Ishikawa (cell line): Measurements from ENCODE around the gene ZNF821.

Source experiments
- CREB1 ChIP-seq: IDR thresholded peaks from 2 replicates; pipeline ENCODE4 v1.6.1; 2012; ENCODE audit warnings: low read depth
- EP300 ChIP-seq: IDR thresholded peaks from 2 replicates; pipeline ENCODE4 v1.6.1; 2012; ENCODE audit warnings: borderline replicate concordance
- NFIC ChIP-seq: IDR thresholded peaks from 2 replicates; pipeline ENCODE4 v1.6.1; 2012
- TAF1 ChIP-seq: IDR thresholded peaks from 2 replicates; pipeline ENCODE4 v1.6.1; 2012; ENCODE audit warnings: low read depth, mild to moderate bottlenecking
- TF ChIP-seq, protein P1 (sequence below): IDR thresholded peaks from 2 replicates; pipeline ENCODE4 v1.6.1; 2012
- TF ChIP-seq, protein P2 (sequence below): IDR thresholded peaks from 2 replicates; pipeline ENCODE4 v1.6.1; 2012
- TF ChIP-seq, protein P3 (sequence below): IDR thresholded peaks from 2 replicates; pipeline ENCODE4 v1.6.1; 2012; ENCODE audit warnings: low read depth, mild to moderate bottlenecking

DNA sequence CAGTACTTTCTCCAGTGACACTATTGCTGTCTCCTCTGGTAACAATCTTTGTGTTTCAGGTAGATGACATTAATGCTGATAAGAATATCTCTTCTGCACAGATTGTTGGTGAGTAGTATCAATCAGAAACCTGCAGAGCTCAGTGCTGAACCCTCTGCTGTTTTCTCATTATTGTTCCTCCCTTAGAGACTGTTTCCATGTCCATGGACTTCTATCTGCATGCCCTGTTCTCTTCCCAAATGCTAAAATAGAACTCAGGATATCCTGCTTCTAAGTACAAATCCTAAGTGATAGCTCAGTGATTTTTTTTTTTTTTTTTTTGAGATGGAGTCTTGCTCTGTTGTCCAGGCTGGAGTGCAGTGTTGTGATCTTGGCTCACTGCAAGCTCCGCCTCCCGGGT lies 40.7 kb upstream of the ZNF821 start:
- TF ChIP-seq NFIC (no peak), EP300 (no peak), CREB1 (no peak), TAF1 (no peak)
- TF ChIP-seq, protein P1, sequence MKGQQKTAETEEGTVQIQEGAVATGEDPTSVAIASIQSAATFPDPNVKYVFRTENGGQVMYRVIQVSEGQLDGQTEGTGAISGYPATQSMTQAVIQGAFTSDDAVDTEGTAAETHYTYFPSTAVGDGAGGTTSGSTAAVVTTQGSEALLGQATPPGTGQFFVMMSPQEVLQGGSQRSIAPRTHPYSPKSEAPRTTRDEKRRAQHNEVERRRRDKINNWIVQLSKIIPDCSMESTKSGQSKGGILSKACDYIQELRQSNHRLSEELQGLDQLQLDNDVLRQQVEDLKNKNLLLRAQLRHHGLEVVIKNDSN = no peak
- TF ChIP-seq, protein P2, sequence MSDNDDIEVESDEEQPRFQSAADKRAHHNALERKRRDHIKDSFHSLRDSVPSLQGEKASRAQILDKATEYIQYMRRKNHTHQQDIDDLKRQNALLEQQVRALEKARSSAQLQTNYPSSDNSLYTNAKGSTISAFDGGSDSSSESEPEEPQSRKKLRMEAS = no peak
- TF ChIP-seq, protein P3, sequence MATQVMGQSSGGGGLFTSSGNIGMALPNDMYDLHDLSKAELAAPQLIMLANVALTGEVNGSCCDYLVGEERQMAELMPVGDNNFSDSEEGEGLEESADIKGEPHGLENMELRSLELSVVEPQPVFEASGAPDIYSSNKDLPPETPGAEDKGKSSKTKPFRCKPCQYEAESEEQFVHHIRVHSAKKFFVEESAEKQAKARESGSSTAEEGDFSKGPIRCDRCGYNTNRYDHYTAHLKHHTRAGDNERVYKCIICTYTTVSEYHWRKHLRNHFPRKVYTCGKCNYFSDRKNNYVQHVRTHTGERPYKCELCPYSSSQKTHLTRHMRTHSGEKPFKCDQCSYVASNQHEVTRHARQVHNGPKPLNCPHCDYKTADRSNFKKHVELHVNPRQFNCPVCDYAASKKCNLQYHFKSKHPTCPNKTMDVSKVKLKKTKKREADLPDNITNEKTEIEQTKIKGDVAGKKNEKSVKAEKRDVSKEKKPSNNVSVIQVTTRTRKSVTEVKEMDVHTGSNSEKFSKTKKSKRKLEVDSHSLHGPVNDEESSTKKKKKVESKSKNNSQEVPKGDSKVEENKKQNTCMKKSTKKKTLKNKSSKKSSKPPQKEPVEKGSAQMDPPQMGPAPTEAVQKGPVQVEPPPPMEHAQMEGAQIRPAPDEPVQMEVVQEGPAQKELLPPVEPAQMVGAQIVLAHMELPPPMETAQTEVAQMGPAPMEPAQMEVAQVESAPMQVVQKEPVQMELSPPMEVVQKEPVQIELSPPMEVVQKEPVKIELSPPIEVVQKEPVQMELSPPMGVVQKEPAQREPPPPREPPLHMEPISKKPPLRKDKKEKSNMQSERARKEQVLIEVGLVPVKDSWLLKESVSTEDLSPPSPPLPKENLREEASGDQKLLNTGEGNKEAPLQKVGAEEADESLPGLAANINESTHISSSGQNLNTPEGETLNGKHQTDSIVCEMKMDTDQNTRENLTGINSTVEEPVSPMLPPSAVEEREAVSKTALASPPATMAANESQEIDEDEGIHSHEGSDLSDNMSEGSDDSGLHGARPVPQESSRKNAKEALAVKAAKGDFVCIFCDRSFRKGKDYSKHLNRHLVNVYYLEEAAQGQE = no peak
